Astrocyte (in vitro differentiated cells and primary cell): ENCODE results near the gene RPS10. TPM values are rescaled to one million over a fixed set of nuclear protein-coding genes. Genes with fewer than 3 reads are reported as not detected.
"Not testable (repeated sequence)": the region's sequence is repeated elsewhere in the genome, so short reads cannot be mapped to it uniquely, and the experiment has no call there.

ENCODE experiments used
- DNase-seq: peaks from one replicate; pipeline ENCODE4 v3.0.0-alpha.2; 2010; ENCODE audit warnings: low read depth
- FAIRE-seq: peaks from 2 replicates; lab custom pipeline; 2011; peaks lifted over from hg19 to GRCh38; lab: Jason Lieb, UNC
- H2AFZ ChIP-seq: 2 replicates; pipeline ENCODE4 v1.6.0; 2012; ENCODE audit warnings: low read depth, low read length, inconsistent platforms
- H3K27ac ChIP-seq: 2 replicates; pipeline ENCODE4 v1.5.1; 2011; ENCODE audit warnings: low read depth, low read length, inconsistent platforms
- H3K27me3 ChIP-seq: 2 replicates; pipeline ENCODE4 v1.6.0; 2011; ENCODE audit warnings: low read length, inconsistent platforms; ENCODE audit not compliant: insufficient read depth
- H3K36me3 ChIP-seq: 2 replicates; pipeline ENCODE4 v1.5.1; 2011; ENCODE audit warnings: low read length, inconsistent platforms; ENCODE audit not compliant: insufficient read depth
- H3K4me1 ChIP-seq: 2 replicates; pipeline ENCODE4 v1.5.1; 2011; ENCODE audit warnings: low read length, inconsistent platforms; ENCODE audit not compliant: insufficient read depth
- H3K4me2 ChIP-seq: 2 replicates; pipeline ENCODE4 v1.6.0; 2012; ENCODE audit warnings: low read length, inconsistent platforms
- H3K4me3 ChIP-seq: 2 replicates; pipeline ENCODE4 v1.5.1; 2011; ENCODE audit warnings: low read depth, mild to moderate bottlenecking, low read length, inconsistent platforms; ENCODE audit not compliant: insufficient read depth
- H3K79me2 ChIP-seq: 2 replicates; pipeline ENCODE4 v1.6.0; 2012; ENCODE audit warnings: mild to moderate bottlenecking, low read length, inconsistent platforms; ENCODE audit not compliant: insufficient read depth
- H3K9ac ChIP-seq: 2 replicates; pipeline ENCODE4 v1.6.0; 2012; ENCODE audit warnings: mild to moderate bottlenecking, low read length, inconsistent platforms
- H3K9me3 ChIP-seq: 2 replicates; pipeline ENCODE4 v1.5.1; 2012; ENCODE audit warnings: low read depth, mild to moderate bottlenecking, low read length, inconsistent platforms; ENCODE audit not compliant: insufficient read depth
- H4K20me1 ChIP-seq: 2 replicates; pipeline ENCODE4 v1.6.0; 2012; ENCODE audit warnings: low read length, inconsistent platforms; ENCODE audit not compliant: insufficient read depth
- H3K27ac Mint-ChIP-seq: one replicate; pipeline ENCODE4 v1.8.0; 2021; ENCODE audit warnings: mild to moderate bottlenecking, mixed read lengths; ENCODE audit not compliant: unreplicated experiment
- H3K27me3 Mint-ChIP-seq: one replicate; pipeline ENCODE4 v1.8.0; 2021; ENCODE audit warnings: low read depth, mixed read lengths; ENCODE audit not compliant: unreplicated experiment
- H3K36me3 Mint-ChIP-seq: one replicate; pipeline ENCODE4 v1.8.0; 2021; ENCODE audit warnings: low read depth, mixed read lengths; ENCODE audit not compliant: unreplicated experiment
- H3K4me1 Mint-ChIP-seq: one replicate; pipeline ENCODE4 v1.8.0; 2021; ENCODE audit warnings: low read depth, mixed read lengths; ENCODE audit not compliant: unreplicated experiment
- H3K4me3 Mint-ChIP-seq: one replicate; pipeline ENCODE4 v1.8.0; 2021; ENCODE audit warnings: mild to moderate bottlenecking, moderate library complexity, mixed read lengths; ENCODE audit not compliant: unreplicated experiment
- H3K9me3 Mint-ChIP-seq: one replicate; pipeline ENCODE4 v1.8.0; 2021; ENCODE audit warnings: mild to moderate bottlenecking, mixed read lengths; ENCODE audit not compliant: unreplicated experiment
- EZH2 ChIP-seq: IDR thresholded peaks from 2 replicates; pipeline ENCODE4 v1.6.1; 2012; ENCODE audit warnings: mild to moderate bottlenecking, low read length, inconsistent platforms; ENCODE audit not compliant: insufficient read depth
- total RNA-seq: library from RNA; stranded (reverse); gene quantifications from 2 replicates; pipeline ENCODE4 v1.2.1, GENCODE V29; 2021
- TF ChIP-seq, protein P1 (sequence below): IDR thresholded peaks from 2 replicates; pipeline ENCODE4 v1.5.1; 2011; ENCODE audit warnings: low read depth, mild to moderate bottlenecking, inconsistent platforms, low read length, moderate library complexity; ENCODE audit not compliant: insufficient read depth

RPS10 gene
- total RNA-seq, 1 donor from 2014 or later = 1,326 TPM

DNA sequence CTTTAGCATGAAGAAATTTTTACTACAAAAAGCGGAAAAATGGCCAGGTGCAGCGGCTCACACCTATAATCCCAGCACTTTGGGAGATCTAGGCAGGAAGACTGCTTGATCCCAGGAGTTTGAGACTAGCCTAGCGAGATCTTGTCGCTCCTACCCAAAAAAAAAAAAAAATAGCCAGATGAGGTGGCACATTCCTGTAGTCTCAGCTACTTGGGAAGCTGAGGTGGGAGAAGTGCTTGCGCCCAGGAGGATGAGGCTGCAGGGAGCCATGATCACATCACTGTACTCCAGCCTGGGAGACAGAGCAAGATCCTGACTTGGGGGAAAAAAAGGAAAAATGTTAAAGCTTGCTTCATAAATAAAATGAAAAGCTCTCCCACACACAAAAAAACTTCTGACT, 47.9 kb downstream of the RPS10 start:
- Histone ChIP-seq H3K27me3 (no peaks in the 10 kb centered on the region), H3K36me3 (no peaks in the 10 kb centered on the region), H4K20me1 (peaks cover 79% of the 10 kb centered on the region), H3K4me2 (peak overlapping the region; percentile 20), H3K79me2 (peaks cover 97% of the 10 kb centered on the region), H2AFZ (no peak overlapping the region), H3K4me3 (no peak overlapping the region), H3K9me3 (no peaks in the 10 kb centered on the region), H3K4me1 (peaks cover 5% of the 10 kb centered on the region), H3K9ac (no peak overlapping the region), H3K27ac (no peak overlapping the region)
- DNase-seq (peak; percentile 14), FAIRE-seq (no peak)
- Mint-ChIP-seq H3K9me3 (no peaks in the 10 kb centered on the region), H3K27me3 (no peaks in the 10 kb centered on the region), H3K27ac (peak overlapping the region; percentile 48), H3K4me1 (peaks cover 15% of the 10 kb centered on the region), H3K4me3 (no peak overlapping the region), H3K36me3 (peaks cover 4% of the 10 kb centered on the region)
- no peak for TF ChIP-seq EZH2
- TF ChIP-seq, protein P1, sequence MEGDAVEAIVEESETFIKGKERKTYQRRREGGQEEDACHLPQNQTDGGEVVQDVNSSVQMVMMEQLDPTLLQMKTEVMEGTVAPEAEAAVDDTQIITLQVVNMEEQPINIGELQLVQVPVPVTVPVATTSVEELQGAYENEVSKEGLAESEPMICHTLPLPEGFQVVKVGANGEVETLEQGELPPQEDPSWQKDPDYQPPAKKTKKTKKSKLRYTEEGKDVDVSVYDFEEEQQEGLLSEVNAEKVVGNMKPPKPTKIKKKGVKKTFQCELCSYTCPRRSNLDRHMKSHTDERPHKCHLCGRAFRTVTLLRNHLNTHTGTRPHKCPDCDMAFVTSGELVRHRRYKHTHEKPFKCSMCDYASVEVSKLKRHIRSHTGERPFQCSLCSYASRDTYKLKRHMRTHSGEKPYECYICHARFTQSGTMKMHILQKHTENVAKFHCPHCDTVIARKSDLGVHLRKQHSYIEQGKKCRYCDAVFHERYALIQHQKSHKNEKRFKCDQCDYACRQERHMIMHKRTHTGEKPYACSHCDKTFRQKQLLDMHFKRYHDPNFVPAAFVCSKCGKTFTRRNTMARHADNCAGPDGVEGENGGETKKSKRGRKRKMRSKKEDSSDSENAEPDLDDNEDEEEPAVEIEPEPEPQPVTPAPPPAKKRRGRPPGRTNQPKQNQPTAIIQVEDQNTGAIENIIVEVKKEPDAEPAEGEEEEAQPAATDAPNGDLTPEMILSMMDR = no peak

- H3K9ac ChIP-seq = not testable (repeated sequence)
Measured at GRCh38 chr6:34377571-34377970, 48.3 kb downstream of the RPS10 start.

DNA sequence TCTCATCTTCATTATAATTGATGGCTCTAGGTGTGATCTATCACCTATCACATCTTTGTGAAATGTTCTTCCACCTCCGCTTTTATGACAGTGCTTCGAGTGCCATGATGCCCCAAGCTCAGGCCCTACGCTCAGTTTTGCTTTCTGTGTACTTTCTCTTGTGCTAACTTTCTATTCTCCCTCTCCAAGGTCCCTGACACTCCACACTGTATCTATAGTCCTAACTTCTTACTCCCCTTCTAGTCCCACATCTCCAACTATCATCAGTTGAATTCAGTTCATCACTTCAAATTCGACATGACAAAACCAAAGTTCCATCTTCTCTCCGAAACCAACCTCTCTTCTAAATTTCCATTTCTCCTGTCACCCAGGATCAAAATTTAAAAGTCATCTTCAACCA, 50.0 kb downstream of the RPS10 start:
- H3K27me3 Mint-ChIP-seq = no peaks in the 10 kb centered on the region
- peaks cover 7% of the 10 kb centered on the region for H3K36me3 Mint-ChIP-seq
- no peaks in the 10 kb centered on the region for H3K36me3 ChIP-seq
- H3K4me2 ChIP-seq = no peak overlapping the region
- no peak overlapping the region for H3K4me3 Mint-ChIP-seq
- peaks cover 5% of the 10 kb centered on the region for H3K4me1 ChIP-seq
- H3K79me2 ChIP-seq = peaks cover 84% of the 10 kb centered on the region
- peaks cover 65% of the 10 kb centered on the region for H4K20me1 ChIP-seq
- no peak overlapping the region for H3K9ac ChIP-seq
- H3K27ac Mint-ChIP-seq = no peak overlapping the region
- H3K4me3 ChIP-seq = no peak overlapping the region
- peaks cover 13% of the 10 kb centered on the region for H3K4me1 Mint-ChIP-seq
- H3K27ac ChIP-seq = no peak overlapping the region
- H3K27me3 ChIP-seq = no peaks in the 10 kb centered on the region
- no peak for TF ChIP-seq EZH2
- TF ChIP-seq, protein P1 = no peak
- no peaks in the 10 kb centered on the region for H3K9me3 Mint-ChIP-seq
- DNase-seq (no peak), FAIRE-seq (no peak)
- no peak overlapping the region for H2AFZ ChIP-seq
- no peaks in the 10 kb centered on the region for H3K9me3 ChIP-seq

More at GRCh38 chr6:34377571-34377970, 48.3 kb downstream of the RPS10 start:
- not testable (repeated sequence) for H3K4me3 ChIP-seq, H3K36me3 ChIP-seq, H3K27ac ChIP-seq, H3K36me3 Mint-ChIP-seq, H3K4me1 ChIP-seq, H2AFZ ChIP-seq, H3K27me3 ChIP-seq, H3K9me3 Mint-ChIP-seq, H3K4me3 Mint-ChIP-seq, FAIRE-seq, DNase-seq, H3K27me3 Mint-ChIP-seq, H3K9me3 ChIP-seq
- peaks cover 75% of the 10 kb centered on the region for H4K20me1 ChIP-seq
- H3K4me2 ChIP-seq = peak overlapping the region; percentile 20
- H3K79me2 ChIP-seq = peaks cover 92% of the 10 kb centered on the region
- peak overlapping the region; percentile 48 for H3K27ac Mint-ChIP-seq
- H3K4me1 Mint-ChIP-seq = peaks cover 15% of the 10 kb centered on the region
